HepG2 (cell line): ENCODE results near the gene LDLRAD4. TPM values are rescaled to one million over a fixed set of nuclear protein-coding genes. Genes with fewer than 3 reads are reported as not detected.

ENCODE experiments used
- ATAC-seq: fragments of 200-7000 bp; cut with Tn5 transposase; 3 replicates; pipeline ENCODE4 v1.9.1; 2020; ENCODE audit warnings: mild to moderate bottlenecking, moderate library complexity
- BruUV-seq: library from RNA; stranded (reverse); fragments of 400-500 nt; replicated peaks from 2 replicates; lab custom pipeline; 2021; lab: Mats Ljungman, UMichigan
- CTCF ChIA-PET: fragments of 300-600 bp; formaldehyde crosslinking; extraction: SDS; loops from one replicate; lab custom pipeline; 2021; ENCODE audit warnings: low total read pairs, inconsistent platforms, low intra/inter-chr PET ratio; lab: Yijun Ruan, JAX
- POLR2A ChIA-PET: fragments of 350-600 bp; sonication (Branson Sonifier 250); formaldehyde crosslinking; loops from one replicate; lab custom pipeline; 2020; ENCODE audit warnings: antibody characterized with exemption, inconsistent platforms; lab: Yijun Ruan, JAX
- DNase-seq: peaks from one replicate; pipeline ENCODE4 v3.0.0-alpha.2; 2015; ENCODE audit warnings: low spot score
- FAIRE-seq: peaks from 3 replicates; lab custom pipeline; 2011; peaks lifted over from hg19 to GRCh38; lab: Jason Lieb, UNC
- H2AFZ ChIP-seq: one replicate; pipeline ENCODE4 v1.6.1; 2011; ENCODE audit warnings: low read length, inconsistent platforms
- H3K27ac ChIP-seq: fragments of 300-600 bp; 3 replicates; pipeline ENCODE4 v1.8.0; 2011; ENCODE audit warnings: mixed run types, mild to moderate bottlenecking, mixed read lengths, low read length, inconsistent platforms; ENCODE audit not compliant: insufficient read depth; ENCODE audit errors: extremely low read length
- H3K27me3 ChIP-seq, 2 experiments: fragments of 200-600 bp in 1 of 2; 2 replicates in 1 of 2; 3 replicates in 1 of 2; pipeline versions ENCODE4 v1.6.0 to v1.8.0; 2011; ENCODE audit warnings: low read length in 2 of 2, mild to moderate bottlenecking in 2 of 2, moderate library complexity in 2 of 2, inconsistent platforms in 1 of 2; ENCODE audit not compliant: insufficient read depth in 2 of 2, control insufficient read depth in 1 of 2
- H3K36me3 ChIP-seq, 2 experiments: fragments of 200-600 bp in 1 of 2; replicated peaks in 1 of 2; 2 replicates in 1 of 2; 3 replicates in 1 of 2; pipeline versions ENCODE4 v1.5.1 to v1.8.0; 2011; ENCODE audit warnings: low read length in 2 of 2, inconsistent platforms in 1 of 2; ENCODE audit not compliant: insufficient read depth in 2 of 2, control insufficient read depth in 1 of 2
- H3K4me1 ChIP-seq: 2 replicates; pipeline ENCODE4 v1.5.1; 2012; ENCODE audit warnings: low read length, inconsistent platforms; ENCODE audit not compliant: insufficient read depth
- H3K4me2 ChIP-seq: 2 replicates; pipeline ENCODE4 v1.6.0; 2011; ENCODE audit warnings: low read depth, low read length, inconsistent platforms
- H3K4me3 ChIP-seq, 3 experiments: fragments of 200-600 bp in 1 of 3; sonication (generic), shearing (Covaris generic) in 1 of 3; replicated peaks in 1 of 3; 2 replicates each; pipeline ENCODE4 v1.5.1; 2011 to 2016; ENCODE audit warnings: low read length in 3 of 3, inconsistent platforms in 2 of 3, low read depth in 2 of 3, mild to moderate bottlenecking in 2 of 3, control low read depth in 1 of 3, mixed read lengths in 1 of 3; ENCODE audit not compliant: insufficient read depth in 1 of 3
- H3K79me2 ChIP-seq: one replicate; pipeline ENCODE4 v1.6.1; 2011; ENCODE audit warnings: low read length, inconsistent platforms; ENCODE audit not compliant: insufficient read depth
- H3K9ac ChIP-seq: 2 replicates; pipeline ENCODE4 v1.6.0; 2011; ENCODE audit warnings: mild to moderate bottlenecking, low read depth, low read length, inconsistent platforms; ENCODE audit not compliant: insufficient read depth
- H3K9me3 ChIP-seq: 2 replicates; pipeline ENCODE4 v1.5.1; 2012; ENCODE audit warnings: mild to moderate bottlenecking, low read length
- H4K20me1 ChIP-seq: 2 replicates; pipeline ENCODE4 v1.6.0; 2011; ENCODE audit warnings: inconsistent platforms, mild to moderate bottlenecking, low read length, moderate library complexity; ENCODE audit not compliant: insufficient read depth
- HNRNPK ChIP-seq: fragments of 200-400 bp; formaldehyde crosslinking; IDR thresholded peaks from 2 replicates; pipeline ENCODE4 v1.6.1; 2018; ENCODE audit warnings: low read length, low read depth, moderate library complexity, mild to moderate bottlenecking; ENCODE audit not compliant: poor library complexity, severe bottlenecking
- HNRNPLL ChIP-seq: fragments of 200-400 bp; formaldehyde crosslinking; IDR thresholded peaks from 2 replicates; pipeline ENCODE4 v1.6.1; 2017; ENCODE audit warnings: mild to moderate bottlenecking, low read depth, low read length; ENCODE audit not compliant: poor library complexity, severe bottlenecking
- KDM5B ChIP-seq: sonication (generic); formaldehyde crosslinking; IDR thresholded peaks from 2 replicates; pipeline ENCODE4 v1.4.0; 2020; ENCODE audit warnings: missing genetic modification reagents, mild to moderate bottlenecking, borderline replicate concordance
- MXI1 ChIP-seq: IDR thresholded peaks from 3 replicates; pipeline ENCODE4 v1.6.1; 2012; ENCODE audit warnings: low read depth, low read length, inconsistent platforms, borderline replicate concordance
- MYC ChIP-seq: sonication (generic); formaldehyde crosslinking; IDR thresholded peaks from 2 replicates; pipeline ENCODE4 v1.9.0; 2021; ENCODE audit warnings: missing genetic modification reagents, borderline replicate concordance
- NCOR1 ChIP-seq: fragments of 200-600 bp; sonication (generic); IDR thresholded peaks from 2 replicates; pipeline ENCODE4 v1.7.0; 2017; ENCODE audit warnings: antibody characterized with exemption, low read length, borderline replicate concordance
- NPAS2 ChIP-seq: sonication (generic); formaldehyde crosslinking; IDR thresholded peaks from 2 replicates; pipeline ENCODE4 v1.8.0; 2022; ENCODE audit warnings: mild to moderate bottlenecking, missing genetic modification reagents, borderline replicate concordance
- PHF8 ChIP-seq: sonication (generic); formaldehyde crosslinking; IDR thresholded peaks from 2 replicates; pipeline ENCODE4 v1.5.0; 2020; ENCODE audit warnings: missing genetic modification reagents
- SRF ChIP-seq: IDR thresholded peaks from 2 replicates; pipeline ENCODE4 v1.6.1; 2011; ENCODE audit warnings: mild to moderate bottlenecking, low read depth, low read length, moderate library complexity
- TBX2 ChIP-seq: sonication (generic); formaldehyde crosslinking; IDR thresholded peaks from 2 replicates; pipeline ENCODE4 v1.5.0; 2020; ENCODE audit warnings: missing genetic modification reagents, mild to moderate bottlenecking, borderline replicate concordance
- ZFY ChIP-seq: sonication (generic); formaldehyde crosslinking; IDR thresholded peaks from 2 replicates; pipeline ENCODE4 v1.4.0; 2020; ENCODE audit warnings: missing genetic modification reagents
- ZKSCAN8 ChIP-seq: IDR thresholded peaks from 2 replicates; pipeline ENCODE4 v1.6.1; 2016; ENCODE audit warnings: borderline replicate concordance, missing genetic modification reagents, missing compliant biosample characterization
- ZNF251 ChIP-seq: sonication (generic); formaldehyde crosslinking; IDR thresholded peaks from 2 replicates; pipeline ENCODE4 v1.9.0; 2021; ENCODE audit warnings: mild to moderate bottlenecking, missing genetic modification reagents
- ZNF264 ChIP-seq: sonication (generic); formaldehyde crosslinking; IDR thresholded peaks from 2 replicates; pipeline ENCODE4 v1.4.0; 2020; ENCODE audit warnings: missing genetic modification reagents
- ZNF326 ChIP-seq: sonication (generic); formaldehyde crosslinking; IDR thresholded peaks from 2 replicates; pipeline ENCODE4 v1.4.0; 2020; ENCODE audit warnings: missing genetic modification reagents, borderline replicate concordance
- ZNF530 ChIP-seq: sonication (generic); formaldehyde crosslinking; IDR thresholded peaks from 2 replicates; pipeline ENCODE4 v1.5.0; 2020; ENCODE audit warnings: low read depth, mild to moderate bottlenecking, missing genetic modification reagents
- ZSCAN9 ChIP-seq: IDR thresholded peaks from 2 replicates; pipeline ENCODE4 v1.6.1; 2016; ENCODE audit warnings: borderline replicate concordance
- WGBS: methylation state at CpG from one replicate; pipeline ENCODE4 v1.1.6; 2017; ENCODE audit warnings: low lambda C conversion rate; 5-methylcytosine and 5-hydroxymethylcytosine counted together
- in situ Hi-C: cut with HindIII; loops from 2 replicates; pipeline ENCODE4 v1.10.0; 2017; ENCODE audit warnings: low pct_unique_long_range_greater_than_20kb; ENCODE audit not compliant: extremely low pct_ligation_motif_present
- intact Hi-C: fragments of 100-400 bp; cut with micrococcal nuclease; formaldehyde crosslinking; loops from one replicate; pipeline ENCODE4 v1.10.0; 2022; ENCODE audit not compliant: unreplicated experiment
- polyA plus RNA-seq, 8 experiments: library from polyadenylated mRNA; depleted of rRNA in 3 of 8; stranded (reverse) in 7 of 8; unstranded in 1 of 8; fragments of >200 nt; fragmentation: Illumina TruSeq in 4 of 8; extraction: Trizol in 4 of 8; gene quantifications; 2 replicates each; pipeline versions ENCODE4 v1.2.1 to v1.2.3, GENCODE V29; 2011 to 2016; ENCODE audit warnings: low read depth in 4 of 8, missing spikeins in 1 of 8, mixed read lengths in 1 of 8; ENCODE audit not compliant: insufficient read depth in 1 of 8
- total RNA-seq, 5 experiments: library from RNA; depleted of rRNA; stranded (reverse); fragments of >200 nt; fragmentation: Illumina TruSeq; extraction: Trizol; gene quantifications; 2 replicates each; pipeline ENCODE4 v1.2.3, GENCODE V29; 2016; ENCODE audit warnings: low read depth in 1 of 5
- TF ChIP-seq, protein P1 (sequence below): IDR thresholded peaks from 2 replicates; pipeline ENCODE4 v1.6.1; 2012; ENCODE audit warnings: low read depth, low read length, improper control_type of control experiment
- TF ChIP-seq, protein P2 (sequence below): sonication (generic); formaldehyde crosslinking; IDR thresholded peaks from 2 replicates; pipeline ENCODE4 v1.5.1; 2020; ENCODE audit warnings: missing genetic modification reagents, mild to moderate bottlenecking, borderline replicate concordance
- TF ChIP-seq, protein P3 (sequence below): sonication (generic); formaldehyde crosslinking; IDR thresholded peaks from 2 replicates; pipeline ENCODE4 v1.4.0; 2020; ENCODE audit warnings: missing genetic modification reagents, mild to moderate bottlenecking, borderline replicate concordance

The LDLRAD4 gene
- total and polyA plus RNA-seq, 2 of the 13 experiments (the other 11 are each of a cell fraction or from before 2014, with no cell fraction given) = 13.6 to 20.9 TPM

DNA sequence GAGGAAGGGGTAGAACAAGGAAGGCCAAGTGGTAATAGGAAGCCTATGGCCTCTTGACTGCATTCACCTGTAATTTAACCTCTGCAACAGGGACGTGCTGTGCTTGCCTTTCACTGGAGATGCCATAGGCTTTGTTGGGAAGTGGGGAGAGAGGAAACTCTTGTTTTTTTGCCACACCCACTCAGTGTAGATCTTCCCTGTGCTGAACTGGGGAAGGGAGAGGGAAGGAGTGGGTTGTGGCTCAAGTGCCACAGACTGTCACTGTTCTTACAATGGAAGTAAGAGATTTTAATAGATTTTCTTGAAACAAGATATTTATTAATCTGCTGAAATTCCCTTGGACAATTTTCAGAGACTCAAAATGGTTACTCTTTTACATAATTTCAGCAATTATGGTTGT is 380.5 kb downstream of the LDLRAD4 start:
- intact Hi-C loops = no loop called here
- TF ChIP-seq, protein P1, sequence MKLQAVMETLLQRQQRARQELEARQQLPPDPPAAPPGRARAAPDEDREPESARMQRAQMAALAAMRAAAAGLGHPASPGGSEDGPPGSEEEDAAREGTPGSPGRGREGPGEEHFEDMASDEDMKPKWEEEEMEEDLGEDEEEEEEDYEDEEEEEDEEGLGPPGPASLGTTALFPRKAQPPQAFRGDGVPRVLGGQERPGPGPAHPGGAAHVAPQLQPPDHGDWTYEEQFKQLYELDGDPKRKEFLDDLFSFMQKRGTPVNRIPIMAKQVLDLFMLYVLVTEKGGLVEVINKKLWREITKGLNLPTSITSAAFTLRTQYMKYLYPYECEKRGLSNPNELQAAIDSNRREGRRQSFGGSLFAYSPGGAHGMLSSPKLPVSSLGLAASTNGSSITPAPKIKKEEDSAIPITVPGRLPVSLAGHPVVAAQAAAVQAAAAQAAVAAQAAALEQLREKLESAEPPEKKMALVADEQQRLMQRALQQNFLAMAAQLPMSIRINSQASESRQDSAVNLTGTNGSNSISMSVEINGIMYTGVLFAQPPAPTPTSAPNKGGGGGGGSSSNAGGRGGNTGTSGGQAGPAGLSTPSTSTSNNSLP = no peak
- no peak for TF ChIP-seq HNRNPLL
- TF ChIP-seq PHF8 (CRISPR knock-in tag) = no peak
- no peak for TF ChIP-seq NPAS2 (CRISPR knock-in tag)
- TF ChIP-seq ZNF251 (CRISPR knock-in tag) = no peak
- no peak for TF ChIP-seq MYC
- TF ChIP-seq NCOR1 = no peak
- TF ChIP-seq SRF = no peak
- no peak for TF ChIP-seq ZFY
- TF ChIP-seq ZNF530 (CRISPR knock-in tag) = no peak
- TF ChIP-seq ZSCAN9 (CRISPR knock-in tag) = no peak
- TF ChIP-seq, protein P2, sequence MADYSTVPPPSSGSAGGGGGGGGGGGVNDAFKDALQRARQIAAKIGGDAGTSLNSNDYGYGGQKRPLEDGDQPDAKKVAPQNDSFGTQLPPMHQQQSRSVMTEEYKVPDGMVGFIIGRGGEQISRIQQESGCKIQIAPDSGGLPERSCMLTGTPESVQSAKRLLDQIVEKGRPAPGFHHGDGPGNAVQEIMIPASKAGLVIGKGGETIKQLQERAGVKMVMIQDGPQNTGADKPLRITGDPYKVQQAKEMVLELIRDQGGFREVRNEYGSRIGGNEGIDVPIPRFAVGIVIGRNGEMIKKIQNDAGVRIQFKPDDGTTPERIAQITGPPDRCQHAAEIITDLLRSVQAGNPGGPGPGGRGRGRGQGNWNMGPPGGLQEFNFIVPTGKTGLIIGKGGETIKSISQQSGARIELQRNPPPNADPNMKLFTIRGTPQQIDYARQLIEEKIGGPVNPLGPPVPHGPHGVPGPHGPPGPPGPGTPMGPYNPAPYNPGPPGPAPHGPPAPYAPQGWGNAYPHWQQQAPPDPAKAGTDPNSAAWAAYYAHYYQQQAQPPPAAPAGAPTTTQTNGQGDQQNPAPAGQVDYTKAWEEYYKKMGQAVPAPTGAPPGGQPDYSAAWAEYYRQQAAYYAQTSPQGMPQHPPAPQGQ = no peak
- TF ChIP-seq HNRNPK = no peak
- no peak for TF ChIP-seq MXI1
- no peak for TF ChIP-seq TBX2 (CRISPR knock-in tag)
- TF ChIP-seq KDM5B (CRISPR knock-in tag) = no peak
- TF ChIP-seq, protein P3, sequence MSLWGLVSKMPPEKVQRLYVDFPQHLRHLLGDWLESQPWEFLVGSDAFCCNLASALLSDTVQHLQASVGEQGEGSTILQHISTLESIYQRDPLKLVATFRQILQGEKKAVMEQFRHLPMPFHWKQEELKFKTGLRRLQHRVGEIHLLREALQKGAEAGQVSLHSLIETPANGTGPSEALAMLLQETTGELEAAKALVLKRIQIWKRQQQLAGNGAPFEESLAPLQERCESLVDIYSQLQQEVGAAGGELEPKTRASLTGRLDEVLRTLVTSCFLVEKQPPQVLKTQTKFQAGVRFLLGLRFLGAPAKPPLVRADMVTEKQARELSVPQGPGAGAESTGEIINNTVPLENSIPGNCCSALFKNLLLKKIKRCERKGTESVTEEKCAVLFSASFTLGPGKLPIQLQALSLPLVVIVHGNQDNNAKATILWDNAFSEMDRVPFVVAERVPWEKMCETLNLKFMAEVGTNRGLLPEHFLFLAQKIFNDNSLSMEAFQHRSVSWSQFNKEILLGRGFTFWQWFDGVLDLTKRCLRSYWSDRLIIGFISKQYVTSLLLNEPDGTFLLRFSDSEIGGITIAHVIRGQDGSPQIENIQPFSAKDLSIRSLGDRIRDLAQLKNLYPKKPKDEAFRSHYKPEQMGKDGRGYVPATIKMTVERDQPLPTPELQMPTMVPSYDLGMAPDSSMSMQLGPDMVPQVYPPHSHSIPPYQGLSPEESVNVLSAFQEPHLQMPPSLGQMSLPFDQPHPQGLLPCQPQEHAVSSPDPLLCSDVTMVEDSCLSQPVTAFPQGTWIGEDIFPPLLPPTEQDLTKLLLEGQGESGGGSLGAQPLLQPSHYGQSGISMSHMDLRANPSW (CRISPR knock-in tag) = no peak
- no peak for TF ChIP-seq ZNF326 (CRISPR knock-in tag)
- no peak for TF ChIP-seq ZNF264 (CRISPR knock-in tag)
- no peak for TF ChIP-seq ZKSCAN8 (CRISPR knock-in tag)
- 93% methylated on average over 1 of the region's 1 CpG for WGBS
- H3K27ac ChIP-seq = no peak overlapping the region
- no peak overlapping the region for H3K4me3 ChIP-seq
- no peaks in the 10 kb centered on the region for H3K27me3 ChIP-seq
- CTCF ChIA-PET = no interaction called here
- peaks cover 34% of the 10 kb centered on the region for H3K9me3 ChIP-seq
- in situ Hi-C loops = no loop called here
- no peaks in the 10 kb centered on the region for H3K79me2 ChIP-seq
- no peak overlapping the region for H3K4me2 ChIP-seq
- no peaks in the 10 kb centered on the region for H3K36me3 ChIP-seq
- no peaks in the 10 kb centered on the region for H3K4me1 ChIP-seq
- no peak overlapping the region for H3K9ac ChIP-seq
- FAIRE-seq (no peak), ATAC-seq (no peak), DNase-seq (no peak)
- no TSS peak for BruUV-seq
- H2AFZ ChIP-seq = no peak overlapping the region
- POLR2A ChIA-PET = no interaction called here
- no peaks in the 10 kb centered on the region for H4K20me1 ChIP-seq
